T-helper 9 cell (primary cell): ENCODE measurements around the gene CDCA8.
"Not testable (repeated sequence)": the region's sequence is repeated elsewhere in the genome, so short reads cannot be mapped to it uniquely, and the experiment has no call there.

ENCODE experiments used
- DNase-seq: peaks from one replicate; pipeline ENCODE4 v3.0.0-alpha.2; 2020

CDCA8 gene

GRCh38 chr1:37718181-37718900 is 26.0 kb downstream of the CDCA8 start:
- no peak for DNase-seq

GRCh38 chr1:37718901-37719571 is 26.7 kb downstream of the CDCA8 start:
- no peak for DNase-seq

- DNase-seq = no peak
Measured at GRCh38 chr1:37719572-37720195, 27.4 kb downstream of the CDCA8 start.

GRCh38 chr1:37720231-37721130 is 28.2 kb downstream of the CDCA8 start:
- no peak for DNase-seq

- no peak for DNase-seq
Measured at GRCh38 chr1:37721565-37721964, 29.2 kb downstream of the CDCA8 start.

- DNase-seq = no peak
Measured at GRCh38 chr1:37722181-37723071, 30.1 kb downstream of the CDCA8 start.

- no peak for DNase-seq
Measured at GRCh38 chr1:37723072-37723389, 30.7 kb downstream of the CDCA8 start.

- DNase-seq = no peak
Measured at GRCh38 chr1:37723390-37724078, 31.2 kb downstream of the CDCA8 start.

GRCh38 chr1:37724575-37724974 is 32.3 kb downstream of the CDCA8 start:
- DNase-seq = no peak

GRCh38 chr1:37725851-37726613 is 33.7 kb downstream of the CDCA8 start:
- no peak for DNase-seq

GRCh38 chr1:37726751-37727585 is 34.7 kb downstream of the CDCA8 start:
- no peak for DNase-seq

- no peak for DNase-seq
Measured at GRCh38 chr1:37728416-37728815, 36.1 kb downstream of the CDCA8 start.

- DNase-seq = no peak
Measured at GRCh38 chr1:37730376-37730775, 38.1 kb downstream of the CDCA8 start.

GRCh38 chr1:37731312-37732019 is 39.1 kb downstream of the CDCA8 start:
- DNase-seq = no peak

- no peak for DNase-seq
Measured at GRCh38 chr1:37732111-37732780, 39.9 kb downstream of the CDCA8 start.

- DNase-seq = no peak
Measured at GRCh38 chr1:37734629-37735591, 42.6 kb downstream of the CDCA8 start.

GRCh38 chr1:37737975-37738374 is 45.7 kb downstream of the CDCA8 start:
- not testable (repeated sequence) for DNase-seq
